Measurements from ENCODE around the gene SUN1. TPM values are rescaled to one million over a fixed set of nuclear protein-coding genes. Genes with fewer than 3 reads are reported as not detected.

Gene SUN1
- total RNA-seq, 1 experiment from 2014 or later: 181 TPM

- TF ChIP-seq YY1 (IDR thresholded peaks at IDR 0.05; ENCODE audit: extremely low read depth, insufficient replicate concordance, low read depth, low read length) (peak; percentile 49), CEBPB (IDR thresholded peaks at IDR 0.05; ENCODE audit: low read depth) (no peak), SP1 (IDR thresholded peaks at IDR 0.05; ENCODE audit: low read depth) (no peak), EZH2 (IDR thresholded peaks at IDR 0.05) (no peak), POLR2A (IDR thresholded peaks at IDR 0.05; ENCODE audit: borderline replicate concordance, extremely low read depth, insufficient read depth, insufficient read length) (no peak), ZBTB33 (IDR thresholded peaks at IDR 0.05; ENCODE audit: extremely low read depth, insufficient replicate concordance, low read length) (no peak), MAX (IDR thresholded peaks at IDR 0.05) (no peak)
Measured at GRCh38 chr7:873367-874002, 41.2 kb downstream of the SUN1 start (continued).

- Histone ChIP-seq H3K9me2 (ENCODE audit: insufficient read depth) (no peaks in the 10 kb centered on the region), H3K9ac (ENCODE audit: low read length) (peak overlapping the region; percentile 42; the same call in 1 of the 2 replicates), H3K9me3 (ENCODE audit: control insufficient read depth in 1 of 2, insufficient read depth in 1 of 2, low read depth in 1 of 2, low read length in 2 of 2) (no peaks in the 10 kb centered on the region), H4K20me1 (ENCODE audit: insufficient read depth) (no peaks in the 10 kb centered on the region; the same call in 1 of the 2 replicates), H3K4me3 (replicated peaks in 1 of 2; ENCODE audit: low read depth in 1 of 2, low read length in 2 of 2) (no peak overlapping the region), H3K4me2 (ENCODE audit: low read length) (no peak overlapping the region), H3K4me1 (ENCODE audit: control insufficient read depth in 1 of 2, insufficient read depth in 2 of 2, low read length in 2 of 2) (peaks cover 11 to 26% of the 10 kb centered on the region in 2 experiments), H2AFZ (ENCODE audit: low read depth, low read length, poor library complexity, severe bottlenecking) (no peak overlapping the region), H3K27ac (ENCODE audit: low read depth, low read length) (peak overlapping the region; percentile 36), H3K36me3 (ENCODE audit: control insufficient read depth in 1 of 2, insufficient read depth in 2 of 2, low read length in 2 of 2) (peaks cover 20 to 26% of the 10 kb centered on the region in 2 experiments), H3K79me2 (ENCODE audit: insufficient read depth, low read length) (peaks cover 26% of the 10 kb centered on the region), H3K27me3 (ENCODE audit: insufficient read depth, low read length) (no peaks in the 10 kb centered on the region)
- no peak for TF ChIP-seq EZH2 (IDR thresholded peaks at IDR 0.05)
- TF ChIP-seq SIN3A (IDR thresholded peaks at IDR 0.05; ENCODE audit: low read depth): no peak
- no peak; the same call in 1 of the 2 replicates for TF ChIP-seq POLR2AphosphoS5 (IDR thresholded peaks at IDR 0.05; ENCODE audit: low read depth, low read length)
- no peak for TF ChIP-seq EZH2phosphoT487 (IDR thresholded peaks at IDR 0.05; ENCODE audit: borderline replicate concordance)
- no peak for TF ChIP-seq TCF7L2 (IDR thresholded peaks at IDR 0.05; ENCODE audit: borderline replicate concordance, extremely low read depth, insufficient read depth, insufficient read length)
- no peak for TF ChIP-seq CBX3 (IDR thresholded peaks at IDR 0.05; ENCODE audit: low read depth)
- no peak for TF ChIP-seq SRF (IDR thresholded peaks at IDR 0.05; ENCODE audit: low read depth)
- TF ChIP-seq MAX (IDR thresholded peaks at IDR 0.05): no peak
- TF ChIP-seq RAD21 (IDR thresholded peaks at IDR 0.05; ENCODE audit: low read depth): no peak
- TSS peak; percentile 15 for BruUV-seq (replicated peaks)
- ChIA-PET CTCF (interaction anchor here (0.6 to 1.5 kb wide), 9 partner anchors 11 to 552 kb away, joined by 3 to 10 read pairs (median 5); partner anchors contain the start of gene SUN1), RAD21 (ENCODE audit: low non-redundant PET in 1 of 2, low total read pairs in 2 of 2, uncharacterized antibody in 2 of 2, unreplicated experiment in 2 of 2) (interaction anchor here (0.5 to 0.6 kb wide), 2 partner anchors 53 to 282 kb away, joined by 4 read pairs; no protein-coding TSS in a partner anchor), POLR2A (no interaction called here)
- intact Hi-C loops (cut with micrococcal nuclease): loop anchor here (5.0 kb wide), 1 partner anchor 552 kb away; no protein-coding TSS in a partner anchor
- ATAC-seq (no peak), DNase-seq (ENCODE audit: low read depth, low spot score) (no peak)
Measured at GRCh38 chr7:874031-874749, 41.9 kb downstream of the SUN1 start.
